Stimulated activated CD4-positive, alpha-beta T cell treated with anti-CD3 and anti-CD28 coated beads, Interleukin-1b, Interleukin-23, amount 100 ng/mL, for 48 hours (primary cell): Measurements from ENCODE around the gene DLX5.

Experiments used
- DNase-seq: peaks from one replicate; pipeline ENCODE4 v3.0.0-alpha.2; 2020

DLX5 gene

GRCh38 chr7:97004247-97005182 lies 20.1 kb downstream of the DLX5 start:
- DNase-seq = no peak

GRCh38 chr7:97003262-97004246 lies 21.1 kb downstream of the DLX5 start:
- no peak for DNase-seq

- no peak for DNase-seq
These were observed 21.9 kb downstream of the DLX5 start for GRCh38 chr7:97002555-97003261.

GRCh38 chr7:97001656-97002554 lies 22.7 kb downstream of the DLX5 start:
- no peak for DNase-seq

GRCh38 chr7:97001221-97001620 lies 23.4 kb downstream of the DLX5 start:
- no peak for DNase-seq

- no peak for DNase-seq
These were observed 25.9 kb downstream of the DLX5 start for GRCh38 chr7:96998744-96999143.

GRCh38 chr7:96998333-96998732 lies 26.3 kb downstream of the DLX5 start:
- DNase-seq = no peak

- no peak for DNase-seq
These were observed 27.1 kb downstream of the DLX5 start for GRCh38 chr7:96997512-96998032.

- no peak for DNase-seq
These were observed 27.6 kb downstream of the DLX5 start for GRCh38 chr7:96996958-96997511.

- DNase-seq = no peak
These were observed 28.3 kb downstream of the DLX5 start for GRCh38 chr7:96996111-96996957.

GRCh38 chr7:96995406-96996110 lies 29.1 kb downstream of the DLX5 start:
- no peak for DNase-seq

- no peak for DNase-seq
These were observed 30.7 kb downstream of the DLX5 start for GRCh38 chr7:96993980-96994379.

GRCh38 chr7:96993094-96993865 lies 31.4 kb downstream of the DLX5 start:
- no peak for DNase-seq

- DNase-seq = no peak
These were observed 32.2 kb downstream of the DLX5 start for GRCh38 chr7:96992192-96993005.

GRCh38 chr7:96991546-96992191 lies 33.0 kb downstream of the DLX5 start:
- no peak for DNase-seq

- no peak for DNase-seq
These were observed 34.7 kb downstream of the DLX5 start for GRCh38 chr7:96989859-96990317.

- no peak for DNase-seq
These were observed 35.3 kb downstream of the DLX5 start for GRCh38 chr7:96989241-96989858.
